Loucy (cell line): ENCODE data around the gene COX6A1.

ENCODE experiments used
- CTCF ChIP-seq: fragments of 200-600 bp; sonication (generic); conservative IDR thresholded peaks from 2 replicates; pipeline ENCODE4 v1.5.1; 2014; ENCODE audit warnings: mild to moderate bottlenecking, antibody characterized with exemption, low read length
- EZH2phosphoT487 ChIP-seq: fragments of 200-600 bp; IDR thresholded peaks from 2 replicates; pipeline ENCODE4 v1.6.1; 2018; ENCODE audit warnings: antibody characterized with exemption, mild to moderate bottlenecking, moderate library complexity, borderline replicate concordance

GRCh38 chr12:120455302-120455701 lies 17.4 kb downstream of the COX6A1 start:
- no peak for TF ChIP-seq CTCF
- TF ChIP-seq EZH2phosphoT487 = no peak
